WERI-Rb-1 (cell line): ENCODE results near the gene BIVM.
A peak's percentile ranks its signal among the peaks of the same experiment; 100 is the strongest.

Experiments used
- DNase-seq: peaks from one replicate; pipeline ENCODE4 v3.0.0-alpha.2; 2020
- H3K27ac ChIP-seq: fragments of 250-450 bp; sonication (Bioruptor Pico); 2 replicates; pipeline ENCODE4 v1.5.1; 2020; ENCODE audit warnings: mild to moderate bottlenecking, moderate library complexity
- H3K27me3 ChIP-seq: fragments of 250-450 bp; sonication (Bioruptor Pico); 2 replicates; pipeline ENCODE4 v1.5.1; 2021; ENCODE audit warnings: mild to moderate bottlenecking, low read depth, moderate library complexity; ENCODE audit not compliant: insufficient read depth, severe bottlenecking
- H3K36me3 ChIP-seq: fragments of 250-450 bp; sonication (Bioruptor Pico); 2 replicates; pipeline ENCODE4 v1.5.1; 2020; ENCODE audit warnings: mild to moderate bottlenecking, moderate library complexity
- H3K4me3 ChIP-seq: 2 replicates; pipeline ENCODE4 v1.5.1; 2011; ENCODE audit warnings: low read depth, mild to moderate bottlenecking, control low read depth, low read length
- H3K9me3 ChIP-seq: fragments of 250-450 bp; sonication (Bioruptor Pico); 2 replicates; pipeline ENCODE4 v1.5.1; 2021; ENCODE audit warnings: mild to moderate bottlenecking, moderate library complexity; ENCODE audit not compliant: severe bottlenecking
- CTCF ChIP-seq: IDR thresholded peaks from 2 replicates; pipeline ENCODE4 v1.5.1; 2011; ENCODE audit warnings: low read depth, mild to moderate bottlenecking, control low read depth, inconsistent platforms, low read length

The BIVM gene

GRCh38 chr13:102793611-102794355 is 5.1 kb upstream of the BIVM start:
- peaks cover 77% of the 10 kb centered on the region for H3K36me3 ChIP-seq
- DNase-seq, result no peak
- no peak overlapping the region for H3K27ac ChIP-seq
- TF ChIP-seq CTCF, result no peak
- no peaks in the 10 kb centered on the region for H3K27me3 ChIP-seq
- H3K4me3 ChIP-seq, result no peak overlapping the region
- H3K9me3 ChIP-seq, result no peaks in the 10 kb centered on the region

GRCh38 chr13:102799426-102800144 is 666 bp downstream of the BIVM start:
- no peaks in the 10 kb centered on the region for H3K9me3 ChIP-seq
- H3K27ac ChIP-seq, result peak overlapping the region; percentile 87
- H3K27me3 ChIP-seq, result no peaks in the 10 kb centered on the region
- TF ChIP-seq CTCF, result no peak
- peak overlapping the region; percentile 73 for H3K4me3 ChIP-seq
- peaks cover 35% of the 10 kb centered on the region for H3K36me3 ChIP-seq
- DNase-seq, result peak; percentile 61

GRCh38 chr13:102800145-102801041 is 1.5 kb downstream of the BIVM start:
- H3K27ac ChIP-seq, result peak overlapping the region; percentile 87
- H3K9me3 ChIP-seq, result no peaks in the 10 kb centered on the region
- peak overlapping the region; percentile 73 for H3K4me3 ChIP-seq
- H3K27me3 ChIP-seq, result no peaks in the 10 kb centered on the region
- peak; percentile 88 for TF ChIP-seq CTCF
- DNase-seq, result peak; percentile 95
- peaks cover 34% of the 10 kb centered on the region for H3K36me3 ChIP-seq

GRCh38 chr13:102805680-102806079 is 6.8 kb downstream of the BIVM start:
- Histone ChIP-seq H3K36me3 (peaks cover 58% of the 10 kb centered on the region), H3K9me3 (no peaks in the 10 kb centered on the region), H3K27me3 (no peaks in the 10 kb centered on the region), H3K27ac (no peak overlapping the region), H3K4me3 (no peak overlapping the region)
- no peak for DNase-seq
- no peak for TF ChIP-seq CTCF

- no peak for DNase-seq
- H3K36me3 ChIP-seq, result peaks cover 69% of the 10 kb centered on the region
- H3K4me3 ChIP-seq, result no peak overlapping the region
- no peak for TF ChIP-seq CTCF
- H3K27ac ChIP-seq, result no peak overlapping the region
- no peaks in the 10 kb centered on the region for H3K27me3 ChIP-seq
- no peaks in the 10 kb centered on the region for H3K9me3 ChIP-seq
Observed at GRCh38 chr13:102807699-102808098, 8.8 kb downstream of the BIVM start.
